ENCODE measurements around the gene ZDHHC13.

ZDHHC13 gene

DNA sequence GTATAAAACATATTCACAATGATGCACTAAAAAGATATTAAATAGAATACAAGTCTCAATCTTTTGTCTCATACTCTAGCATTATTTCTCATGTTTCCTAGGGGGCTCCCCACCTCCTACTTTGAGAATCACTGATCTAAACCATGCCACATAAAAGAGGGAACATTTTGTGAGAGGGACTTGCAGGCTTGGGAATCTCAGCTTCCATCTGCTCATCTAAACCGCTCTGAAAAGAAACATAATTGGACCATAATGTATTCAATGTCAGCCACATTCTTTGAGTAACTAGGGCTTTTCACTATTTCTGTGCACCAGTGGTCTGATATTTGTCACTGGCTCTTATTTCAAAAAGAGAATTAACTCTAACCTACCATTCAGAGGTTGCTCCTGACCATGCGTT, 91.2 kb downstream of the ZDHHC13 start:
- Histone ChIP-seq H3K9ac (no peak overlapping the region), H3K27me3 (ENCODE audit: control insufficient read depth, insufficient read depth, low read length) (no peaks in the 10 kb centered on the region)
- TF ChIP-seq, protein P1, sequence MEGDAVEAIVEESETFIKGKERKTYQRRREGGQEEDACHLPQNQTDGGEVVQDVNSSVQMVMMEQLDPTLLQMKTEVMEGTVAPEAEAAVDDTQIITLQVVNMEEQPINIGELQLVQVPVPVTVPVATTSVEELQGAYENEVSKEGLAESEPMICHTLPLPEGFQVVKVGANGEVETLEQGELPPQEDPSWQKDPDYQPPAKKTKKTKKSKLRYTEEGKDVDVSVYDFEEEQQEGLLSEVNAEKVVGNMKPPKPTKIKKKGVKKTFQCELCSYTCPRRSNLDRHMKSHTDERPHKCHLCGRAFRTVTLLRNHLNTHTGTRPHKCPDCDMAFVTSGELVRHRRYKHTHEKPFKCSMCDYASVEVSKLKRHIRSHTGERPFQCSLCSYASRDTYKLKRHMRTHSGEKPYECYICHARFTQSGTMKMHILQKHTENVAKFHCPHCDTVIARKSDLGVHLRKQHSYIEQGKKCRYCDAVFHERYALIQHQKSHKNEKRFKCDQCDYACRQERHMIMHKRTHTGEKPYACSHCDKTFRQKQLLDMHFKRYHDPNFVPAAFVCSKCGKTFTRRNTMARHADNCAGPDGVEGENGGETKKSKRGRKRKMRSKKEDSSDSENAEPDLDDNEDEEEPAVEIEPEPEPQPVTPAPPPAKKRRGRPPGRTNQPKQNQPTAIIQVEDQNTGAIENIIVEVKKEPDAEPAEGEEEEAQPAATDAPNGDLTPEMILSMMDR (IDR thresholded peaks at IDR 0.05) = no peak

DNA sequence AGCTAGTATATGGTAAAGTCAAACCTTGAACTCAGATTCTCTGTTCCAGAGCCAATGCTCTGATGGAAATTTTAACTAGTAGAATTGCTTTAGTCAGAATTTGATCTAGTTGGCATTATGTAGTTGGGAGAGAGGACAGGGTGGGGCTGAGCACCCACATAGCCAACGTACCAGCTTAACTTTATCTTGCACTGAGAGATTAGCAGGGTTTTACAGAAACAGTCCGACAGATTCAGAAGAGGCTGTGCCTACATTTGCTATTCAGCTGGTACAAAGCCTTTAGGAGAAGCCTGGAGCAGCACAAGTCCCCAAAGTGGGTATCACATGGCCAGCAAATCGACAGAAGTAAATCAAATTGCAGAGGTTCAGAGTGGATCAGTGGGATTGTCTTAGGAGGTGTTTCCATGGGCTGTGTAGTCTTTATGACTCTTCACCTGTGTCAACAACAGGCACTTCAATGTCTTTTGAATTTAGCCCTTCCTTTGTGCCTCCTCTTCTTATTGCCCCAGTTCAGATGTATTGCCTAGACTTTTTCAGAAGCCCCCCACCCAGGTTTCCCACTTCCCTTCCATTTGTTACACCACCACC, 92.1 kb downstream of the ZDHHC13 start:
- Histone ChIP-seq H3K9ac (no peak overlapping the region), H3K27me3 (ENCODE audit: control insufficient read depth, insufficient read depth, low read length) (no peaks in the 10 kb centered on the region), H3K79me2 (no peaks in the 10 kb centered on the region), H3K4me1 (no peaks in the 10 kb centered on the region), H3K9me3 (ENCODE audit: control insufficient read depth, low read length) (no peaks in the 10 kb centered on the region), H3K36me3 (ENCODE audit: control insufficient read depth, insufficient read depth, low read length) (no peaks in the 10 kb centered on the region), H3K4me3 (ENCODE audit: low read depth, low read length) (no peak overlapping the region), H3K27ac (no peak overlapping the region), H3K4me2 (ENCODE audit: low read length) (no peak overlapping the region), H2AFZ (no peak overlapping the region)
- TF ChIP-seq, protein P1 (IDR thresholded peaks at IDR 0.05) = no peak

More for the DNA sequence above, 91.2 kb downstream of the ZDHHC13 start:
- no peaks in the 10 kb centered on the region for H3K4me1 ChIP-seq
- H3K27ac ChIP-seq = no peak overlapping the region
- no peaks in the 10 kb centered on the region for H3K9me3 ChIP-seq (ENCODE audit: control insufficient read depth, low read length)
- H3K79me2 ChIP-seq = no peaks in the 10 kb centered on the region
- no peak overlapping the region for H3K4me3 ChIP-seq (ENCODE audit: low read depth, low read length)
- H3K4me2 ChIP-seq (ENCODE audit: low read length) = no peak overlapping the region
- H2AFZ ChIP-seq = no peak overlapping the region
- H3K36me3 ChIP-seq (ENCODE audit: control insufficient read depth, insufficient read depth, low read length) = no peaks in the 10 kb centered on the region

DNA sequence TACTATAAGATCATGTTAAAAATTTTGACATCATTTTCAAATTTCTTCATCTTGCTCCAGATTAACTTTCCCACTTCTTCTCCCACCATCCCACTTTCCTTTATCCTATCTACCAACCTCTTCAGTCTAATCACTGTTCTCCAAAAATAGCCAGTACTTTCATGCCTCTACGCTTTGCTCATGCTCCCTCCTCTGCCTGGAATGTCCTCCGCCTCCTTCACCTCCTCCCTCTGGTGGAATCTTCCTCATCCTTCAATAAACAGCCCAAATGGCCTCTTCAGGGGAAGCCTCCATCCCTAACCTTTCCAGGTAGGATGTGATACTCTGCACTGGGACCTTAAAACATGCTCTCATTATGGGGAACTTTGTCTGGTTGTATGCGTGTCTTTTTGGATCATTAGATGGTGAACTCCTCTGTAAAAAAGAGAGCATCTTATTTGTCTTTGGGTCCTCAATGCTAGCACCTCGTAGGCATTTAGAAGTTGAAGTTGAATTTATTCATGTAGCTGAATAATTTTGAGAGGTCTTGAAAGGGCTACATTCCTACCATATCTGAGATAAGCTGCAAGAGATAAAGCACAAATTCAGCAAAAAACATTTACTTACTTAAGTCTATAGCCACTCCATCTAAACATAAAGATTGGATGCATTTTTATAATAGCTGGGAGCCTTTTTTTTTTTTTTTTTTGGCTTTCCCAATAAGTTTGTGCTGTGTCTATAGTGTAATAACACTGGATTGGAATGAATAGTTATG, 92.8 kb downstream of the ZDHHC13 start:
- H3K4me2 ChIP-seq (ENCODE audit: low read length) = no peak overlapping the region
- no peak overlapping the region for H2AFZ ChIP-seq
- H3K36me3 ChIP-seq (ENCODE audit: control insufficient read depth, insufficient read depth, low read length) = no peaks in the 10 kb centered on the region
- H3K4me1 ChIP-seq = no peaks in the 10 kb centered on the region
- no peak overlapping the region for H3K9ac ChIP-seq
- no peak overlapping the region for H3K4me3 ChIP-seq (ENCODE audit: low read depth, low read length)
- TF ChIP-seq, protein P1 (IDR thresholded peaks at IDR 0.05) = no peak
- H3K27me3 ChIP-seq (ENCODE audit: control insufficient read depth, insufficient read depth, low read length) = no peaks in the 10 kb centered on the region
- H3K9me3 ChIP-seq (ENCODE audit: control insufficient read depth, low read length) = no peaks in the 10 kb centered on the region
- H3K79me2 ChIP-seq = no peaks in the 10 kb centered on the region
- H3K27ac ChIP-seq = no peak overlapping the region

DNA sequence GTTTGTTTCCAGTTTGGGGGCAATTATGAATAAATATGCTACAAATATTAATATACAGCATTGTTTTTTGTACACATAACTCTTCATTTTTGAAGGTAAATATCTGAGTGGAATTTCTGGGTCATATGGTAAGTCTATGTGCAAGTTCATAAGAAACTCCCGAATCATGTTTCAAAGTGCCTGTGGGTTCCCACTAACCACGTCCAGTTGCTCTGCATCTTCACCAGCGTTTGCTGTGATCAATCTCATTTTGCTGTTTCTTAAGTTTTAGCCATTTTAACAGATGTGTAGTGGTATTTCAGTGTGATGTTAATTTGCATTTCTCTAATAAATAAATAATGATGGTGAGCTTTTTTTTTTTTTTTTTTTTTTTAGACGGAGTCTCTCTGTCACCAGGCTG, 99.1 kb downstream of the ZDHHC13 start:
- Histone ChIP-seq H3K79me2 (no peaks in the 10 kb centered on the region), H3K4me1 (no peaks in the 10 kb centered on the region), H3K27ac (no peak overlapping the region), H3K9ac (no peak overlapping the region), H3K9me3 (ENCODE audit: control insufficient read depth, low read length) (no peaks in the 10 kb centered on the region), H2AFZ (no peak overlapping the region), H3K4me3 (ENCODE audit: low read depth, low read length) (no peak overlapping the region), H3K27me3 (ENCODE audit: control insufficient read depth, insufficient read depth, low read length) (no peaks in the 10 kb centered on the region), H3K36me3 (ENCODE audit: control insufficient read depth, insufficient read depth, low read length) (no peaks in the 10 kb centered on the region), H3K4me2 (ENCODE audit: low read length) (no peak overlapping the region)
- TF ChIP-seq, protein P1 (IDR thresholded peaks at IDR 0.05) = no peak
